ENCODE data around the gene POMP. TPM values are rescaled to one million over a fixed set of nuclear protein-coding genes. Genes with fewer than 3 reads are reported as not detected.

Gene POMP
- polyA plus RNA-seq, 1 of the 3 experiments (the other 2 are of a cell fraction): 37.1 TPM

DNA sequence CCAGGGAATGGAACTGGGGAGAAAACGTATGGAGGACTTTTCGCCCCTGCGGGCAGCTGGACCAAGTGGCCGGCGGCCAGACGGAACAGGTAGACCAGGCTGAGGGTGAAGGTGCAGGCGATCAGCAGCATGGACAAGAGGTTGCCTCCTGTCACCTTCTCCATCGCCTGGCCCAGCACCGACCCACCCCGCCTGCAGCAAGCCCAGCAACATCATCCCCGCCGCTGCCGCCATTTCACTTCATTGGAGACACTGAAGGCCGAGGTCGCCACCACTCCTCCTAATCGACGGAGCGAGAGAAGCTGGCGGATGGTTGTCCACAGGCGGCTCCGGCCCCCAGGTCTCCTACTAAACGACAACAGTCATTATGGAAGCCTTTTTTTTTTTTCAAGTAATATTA lies 64.9 kb downstream of the POMP start:
- no peak overlapping the region for H3K27ac ChIP-seq (ENCODE audit: low read depth in 2 of 2, low read length in 1 of 2)
- H3K4me3 ChIP-seq (ENCODE audit: low read depth in 2 of 2, low read length in 1 of 2): no peak overlapping the region
- POLR2A ChIA-PET: no interaction called here
- peaks cover 9% of the 10 kb centered on the region; the same call in 1 of the 2 replicates for H3K27me3 ChIP-seq (ENCODE audit: insufficient read depth)
- no peak for DNase-seq
- no peaks in the 10 kb centered on the region for H3K36me3 ChIP-seq (replicated peaks in 1 of 2; ENCODE audit: control insufficient read depth in 1 of 2, insufficient read depth in 2 of 2, low read length in 1 of 2)
- CTCF ChIA-PET: no interaction called here
- H3F3A ChIP-seq (replicated peaks; ENCODE audit: insufficient read depth): no peaks in the 10 kb centered on the region
- TF ChIP-seq REST (IDR thresholded peaks at IDR 0.05; ENCODE audit: low read depth, low read length) (no peak), YY1 (IDR thresholded peaks at IDR 0.05; ENCODE audit: low read depth) (no peak), EP300 (IDR thresholded peaks at IDR 0.05; ENCODE audit: borderline replicate concordance in 1 of 2, low read depth in 1 of 2, low read length in 1 of 2) (no peak), MAX (IDR thresholded peaks at IDR 0.05; ENCODE audit: low read depth) (no peak), EZH2phosphoT487 (IDR thresholded peaks at IDR 0.05; ENCODE audit: borderline replicate concordance, low read depth) (no peak), POLR2AphosphoS5 (IDR thresholded peaks at IDR 0.05; ENCODE audit: low read depth, low read length) (no peak), NRF1 (IDR thresholded peaks at IDR 0.05; ENCODE audit: low read depth, low read length) (no peak), RFX5 (IDR thresholded peaks at IDR 0.05; ENCODE audit: low read length) (no peak), USF2 (IDR thresholded peaks at IDR 0.05; ENCODE audit: borderline replicate concordance, low read depth, low read length) (no peak), TEAD4 (IDR thresholded peaks at IDR 0.05; ENCODE audit: borderline replicate concordance, insufficient read depth) (no peak), TAF1 (IDR thresholded peaks at IDR 0.05; ENCODE audit: borderline replicate concordance, low read depth, low read length) (no peak), JUND (IDR thresholded peaks at IDR 0.05) (no peak), CTCF (IDR thresholded peaks at IDR 0.05) (no peak), NFIC (IDR thresholded peaks at IDR 0.05; ENCODE audit: borderline replicate concordance) (no peak)
- TF ChIP-seq, protein P1, sequence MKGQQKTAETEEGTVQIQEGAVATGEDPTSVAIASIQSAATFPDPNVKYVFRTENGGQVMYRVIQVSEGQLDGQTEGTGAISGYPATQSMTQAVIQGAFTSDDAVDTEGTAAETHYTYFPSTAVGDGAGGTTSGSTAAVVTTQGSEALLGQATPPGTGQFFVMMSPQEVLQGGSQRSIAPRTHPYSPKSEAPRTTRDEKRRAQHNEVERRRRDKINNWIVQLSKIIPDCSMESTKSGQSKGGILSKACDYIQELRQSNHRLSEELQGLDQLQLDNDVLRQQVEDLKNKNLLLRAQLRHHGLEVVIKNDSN (IDR thresholded peaks at IDR 0.05; ENCODE audit: borderline replicate concordance, low read depth): no peak
- TF ChIP-seq, protein P2, sequence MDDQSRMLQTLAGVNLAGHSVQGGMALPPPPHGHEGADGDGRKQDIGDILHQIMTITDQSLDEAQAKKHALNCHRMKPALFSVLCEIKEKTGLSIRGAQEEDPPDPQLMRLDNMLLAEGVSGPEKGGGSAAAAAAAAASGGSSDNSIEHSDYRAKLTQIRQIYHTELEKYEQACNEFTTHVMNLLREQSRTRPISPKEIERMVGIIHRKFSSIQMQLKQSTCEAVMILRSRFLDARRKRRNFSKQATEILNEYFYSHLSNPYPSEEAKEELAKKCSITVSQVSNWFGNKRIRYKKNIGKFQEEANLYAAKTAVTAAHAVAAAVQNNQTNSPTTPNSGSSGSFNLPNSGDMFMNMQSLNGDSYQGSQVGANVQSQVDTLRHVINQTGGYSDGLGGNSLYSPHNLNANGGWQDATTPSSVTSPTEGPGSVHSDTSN (IDR thresholded peaks at IDR 0.05): no peak
- H3K4me2 ChIP-seq: no peak overlapping the region
- no peaks in the 10 kb centered on the region for H3K9me2 ChIP-seq
- H3K4me1 ChIP-seq (ENCODE audit: control insufficient read depth in 1 of 2, insufficient read depth in 2 of 2, low read depth in 1 of 2, low read length in 1 of 2): peaks cover 0 to 4% of the 10 kb centered on the region in 2 experiments; a peak in 1 of 4 replicates
- H3K9ac ChIP-seq: no peak overlapping the region
- 59% methylated on average over 21 of the region's 22 CpGs for WGBS (ENCODE audit: low lambda C conversion rate)
- H3K9me3 ChIP-seq: no peaks in the 10 kb centered on the region
- H3K79me2 ChIP-seq (ENCODE audit: insufficient read depth): no peaks in the 10 kb centered on the region
- H4K20me1 ChIP-seq (ENCODE audit: insufficient read depth): no peaks in the 10 kb centered on the region
- no peak overlapping the region for H2AFZ ChIP-seq (ENCODE audit: low read depth)

Data from SK-N-SH (cell line).